ENCODE data around the gene TMEM170A.
"Not testable (repeated sequence)": the region's sequence is repeated elsewhere in the genome, so short reads cannot be mapped to it uniquely, and the experiment has no call there.

The TMEM170A gene

DNA sequence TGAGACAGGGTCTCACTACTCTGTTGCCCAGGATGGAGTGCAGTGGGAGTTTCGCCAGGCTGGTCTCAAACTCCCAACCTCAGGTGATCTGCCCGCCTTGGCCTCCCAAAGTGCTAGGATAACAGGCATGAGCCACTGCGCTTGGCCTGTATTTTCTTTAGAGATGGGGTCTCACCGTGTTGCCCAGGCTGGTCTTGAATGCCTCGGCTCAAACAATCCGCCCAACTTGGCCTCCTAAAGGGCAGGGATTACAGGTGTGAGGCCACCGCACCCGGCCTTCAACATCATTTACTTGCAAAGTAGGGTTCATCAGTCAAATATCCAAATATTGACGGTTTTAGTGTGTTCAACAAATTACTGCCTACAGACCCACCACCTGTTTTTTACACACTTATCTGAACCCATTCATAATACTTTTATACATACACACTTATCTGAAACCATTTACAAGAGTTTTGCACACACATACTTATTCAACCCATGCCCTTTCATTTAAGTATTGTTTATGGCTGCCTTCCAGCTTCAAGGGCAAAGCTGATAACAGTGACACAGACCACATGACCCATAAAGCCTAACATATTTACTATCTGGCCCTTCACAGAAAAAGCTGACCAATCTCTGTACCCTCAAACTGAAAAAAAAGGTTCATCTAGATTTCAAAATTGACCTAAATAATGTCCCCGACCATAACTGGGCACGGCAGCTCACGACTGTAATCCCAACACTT lies 11.9 kb downstream of the TMEM170A start:
- DNase-seq, result no peak

DNA sequence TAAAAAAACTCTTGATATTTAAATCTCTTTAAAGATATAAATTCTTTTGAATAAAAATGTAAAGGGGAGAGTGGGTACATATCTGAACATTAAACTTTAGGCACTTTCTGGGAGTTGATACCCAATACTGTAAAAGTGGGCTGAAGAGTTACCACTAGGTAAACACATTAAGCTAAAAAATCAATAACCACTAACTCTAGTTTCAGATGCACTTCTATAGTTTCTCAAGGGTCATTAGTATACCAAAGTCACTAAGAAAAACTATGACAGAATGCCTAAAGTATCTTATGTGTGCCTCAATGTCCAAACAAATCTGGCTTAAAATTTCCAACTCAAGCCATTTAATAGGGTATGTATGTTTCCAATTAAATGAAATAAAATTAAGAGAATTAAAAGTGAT lies 18.1 kb downstream of the TMEM170A start:
- DNase-seq, result no peak

DNA sequence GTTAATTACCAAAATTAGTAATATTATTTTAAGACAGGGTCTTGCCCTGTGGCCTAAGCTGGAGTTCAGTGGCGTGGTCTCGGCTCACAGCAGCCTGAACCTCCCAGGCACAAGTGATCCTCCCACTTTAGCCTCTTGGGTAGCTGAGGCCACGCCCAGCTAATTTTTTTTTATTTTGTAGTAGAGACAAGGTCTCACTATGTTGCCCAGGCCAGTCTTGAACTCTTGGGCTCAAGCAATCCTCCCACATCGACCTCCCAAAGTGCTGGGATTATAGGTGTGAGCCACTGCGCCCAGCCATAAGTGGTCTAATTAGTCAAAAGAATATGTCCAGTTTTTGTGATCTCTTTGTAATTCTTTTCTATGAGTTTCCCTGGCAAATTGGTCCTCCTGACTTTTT lies 19.2 kb downstream of the TMEM170A start:
- DNase-seq, result no peak

DNA sequence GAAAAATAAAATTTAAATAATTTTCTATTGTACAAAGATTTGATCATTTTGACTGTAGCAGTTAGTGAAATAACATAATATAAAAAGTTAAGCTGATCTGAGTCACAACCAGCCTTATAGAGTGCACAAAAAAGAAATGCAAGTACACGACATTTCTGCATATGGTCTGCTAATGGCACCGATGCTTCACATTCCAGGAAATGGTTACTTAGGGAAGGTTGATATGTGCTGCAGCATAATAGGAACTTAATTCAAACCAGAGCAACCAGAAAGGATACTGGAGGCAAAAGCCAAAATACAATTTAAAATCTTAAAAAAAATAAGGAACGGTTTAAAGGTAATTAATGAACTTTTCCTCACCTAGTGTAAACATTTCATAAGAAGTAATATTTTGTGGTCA lies 21.2 kb downstream of the TMEM170A start:
- no peak for DNase-seq

DNA sequence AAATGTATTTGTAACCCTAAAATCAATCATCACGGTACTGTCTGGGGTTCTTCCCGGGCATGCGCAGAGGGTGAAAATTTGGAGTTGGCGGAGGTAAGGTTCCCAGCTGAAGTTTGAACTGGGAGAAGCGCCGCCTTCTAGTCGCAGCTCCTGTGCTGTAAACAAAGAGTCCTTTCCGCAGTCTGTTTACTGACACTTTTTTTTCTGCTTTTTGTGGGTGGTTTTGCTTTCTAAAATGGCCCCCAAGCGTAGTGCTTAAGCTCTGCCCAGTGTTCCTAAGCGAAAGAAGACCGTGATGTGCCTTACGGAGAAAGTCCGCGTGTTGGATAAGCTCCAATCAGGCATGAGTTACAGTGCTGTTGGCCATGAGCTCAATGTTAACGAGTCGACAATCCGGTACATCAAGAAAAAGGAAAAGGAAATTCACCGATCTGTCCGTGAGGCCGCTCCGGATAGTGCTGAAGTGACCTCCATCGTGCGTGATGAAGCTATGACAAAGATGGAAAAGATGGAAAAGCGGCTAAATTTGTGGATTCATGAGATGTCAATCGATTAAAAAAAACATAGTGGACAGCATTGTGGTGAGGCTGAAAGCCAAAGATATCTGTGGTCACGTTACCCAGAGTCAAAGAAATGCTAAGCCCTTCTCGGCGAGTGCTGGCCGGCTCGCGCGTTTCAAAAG lies 30.6 kb downstream of the TMEM170A start:
- no peak for DNase-seq

DNA sequence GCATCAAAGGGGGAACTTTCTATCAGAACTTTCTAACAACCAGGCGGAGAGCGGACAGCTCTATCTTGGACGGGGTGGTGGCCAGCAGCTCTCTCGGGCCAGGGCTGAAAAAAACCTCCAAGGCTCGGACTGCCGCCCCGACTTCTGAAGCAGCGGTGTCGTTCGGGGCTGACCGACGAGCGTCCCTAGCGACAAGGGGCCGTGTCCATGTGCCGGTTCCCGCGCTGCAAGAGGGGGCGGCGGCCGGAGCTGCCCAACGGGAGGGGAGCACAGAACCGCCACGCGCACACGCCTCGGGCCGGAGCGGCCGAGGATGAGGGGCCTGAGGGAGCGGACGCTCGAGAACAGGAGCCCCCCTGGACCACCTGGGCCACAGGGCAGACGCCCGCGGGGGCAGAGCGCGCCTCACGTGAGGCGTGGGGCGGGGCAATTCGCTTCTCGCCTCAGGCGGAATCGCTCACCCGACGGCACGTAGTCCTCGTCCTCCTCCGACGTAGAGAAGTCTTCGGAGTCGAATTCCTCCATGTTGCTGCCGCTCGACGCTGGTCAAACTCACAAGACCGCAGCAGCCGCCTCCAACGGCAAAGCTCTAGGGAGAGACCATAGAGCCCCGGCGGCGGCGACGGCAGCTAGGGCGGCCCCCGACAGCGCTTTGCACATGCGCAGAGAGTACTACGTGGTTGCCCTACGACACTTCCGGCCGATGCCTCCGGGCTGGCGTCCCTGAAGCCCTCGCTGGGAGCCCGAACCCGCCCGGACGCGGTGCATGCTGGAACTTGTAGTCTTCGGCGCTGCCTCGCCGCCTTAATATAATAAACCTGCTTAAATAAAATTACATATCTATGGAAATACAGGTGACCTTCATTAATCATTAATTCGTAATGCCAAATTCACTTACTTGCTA lies 31.4 kb downstream of the TMEM170A start, which contains the start of gene CFDP1:
CFDP1 (minus strand) TSS at position 676 of the 904 bp plus-strand sequence; CDS start at position 525, 151 bp downstream.
- peak; percentile 89 for DNase-seq

DNA sequence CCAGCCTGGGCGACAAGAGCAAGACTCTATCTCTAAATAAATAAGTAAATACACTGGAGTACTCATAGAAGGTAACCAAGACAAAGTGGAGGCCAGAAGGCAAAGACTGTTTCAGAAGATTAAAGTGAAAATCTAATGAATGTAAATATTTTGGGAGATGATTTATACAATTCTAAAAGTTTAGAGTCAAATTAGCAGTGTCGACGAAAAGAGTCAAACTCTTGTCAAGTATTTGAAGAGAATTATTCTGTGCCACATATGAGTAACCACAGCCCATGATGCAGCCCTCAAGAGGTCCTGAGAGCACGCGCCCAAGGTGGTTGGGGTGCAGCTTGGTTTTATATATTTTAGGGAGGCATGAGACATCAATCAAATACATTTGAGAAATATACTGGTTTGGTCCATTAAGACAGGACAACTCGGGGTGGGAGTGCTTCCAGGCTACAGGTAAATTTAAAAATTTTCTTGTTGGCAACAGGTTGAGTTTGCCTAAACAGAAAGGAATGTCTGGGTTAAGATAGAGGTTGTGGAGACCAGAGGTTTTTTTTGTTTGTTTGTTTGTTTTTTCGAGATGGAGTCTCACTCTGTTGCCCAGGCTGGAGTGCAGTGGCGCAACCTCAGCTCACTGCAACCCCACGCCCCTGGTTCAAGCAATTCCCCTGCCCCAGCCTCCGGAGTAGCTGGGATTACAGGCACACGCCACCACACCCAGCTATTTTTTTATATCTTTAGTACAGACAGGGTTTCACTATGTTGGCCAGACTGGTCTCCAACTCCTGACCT lies 34.7 kb downstream of the TMEM170A start:
- DNase-seq, result no peak

- DNase-seq, result not testable (repeated sequence)
These were observed 38.0 kb downstream of the TMEM170A start for GRCh38 chr16:75426524-75426923.

DNA sequence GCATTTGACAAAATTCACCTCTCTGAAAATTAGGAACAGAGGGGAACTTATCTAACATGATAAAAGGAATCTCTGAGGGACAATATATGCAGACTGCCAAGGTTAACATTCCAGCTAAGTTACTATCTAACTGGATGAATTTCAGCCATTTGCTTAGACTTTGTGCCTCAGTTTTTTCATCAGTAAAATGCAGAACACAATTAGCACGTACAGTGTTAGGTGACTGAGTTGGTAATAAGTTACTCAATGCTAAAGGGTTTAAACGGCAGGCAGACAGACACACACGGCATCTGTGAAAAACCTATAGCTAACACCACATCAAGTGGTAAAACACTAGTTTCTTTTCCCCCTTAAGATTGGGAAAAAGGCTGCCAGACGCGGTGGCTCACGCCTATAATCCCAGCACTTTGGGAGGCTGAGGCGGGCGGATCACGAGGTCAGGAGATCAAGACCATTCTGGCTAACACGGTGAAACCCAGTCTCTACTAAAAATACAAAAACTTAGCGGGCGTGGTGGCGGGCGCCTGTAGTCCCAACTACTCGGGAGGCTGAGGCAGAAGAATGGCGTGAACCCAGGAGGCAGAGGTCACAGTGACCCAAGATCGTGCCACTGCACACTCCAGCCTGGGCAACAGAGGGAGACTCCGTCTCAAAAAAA lies 40.3 kb downstream of the TMEM170A start:
- not testable (repeated sequence) for DNase-seq

DNA sequence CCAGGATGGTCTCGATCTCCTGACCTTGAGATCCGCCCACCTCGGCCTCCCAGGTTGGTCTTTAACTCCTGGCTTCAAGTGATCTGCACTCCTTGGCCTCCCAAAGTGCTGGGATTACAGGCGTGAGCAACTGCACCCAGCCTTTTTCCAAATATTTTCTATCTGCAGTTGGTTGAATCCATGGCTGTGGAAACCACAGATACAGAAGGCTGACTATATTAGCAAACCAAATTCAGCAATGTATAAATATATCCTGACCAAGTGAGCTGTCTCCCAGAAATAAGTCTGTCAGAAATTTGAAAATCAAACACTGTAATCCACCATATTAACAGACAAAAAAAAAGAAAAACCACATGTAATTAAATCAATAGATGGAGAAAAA lies 40.8 kb downstream of the TMEM170A start:
- no peak for DNase-seq

- DNase-seq, result no peak
These were observed 42.7 kb downstream of the TMEM170A start for GRCh38 chr16:75421820-75422126.

- no peak for DNase-seq
These were observed 43.3 kb downstream of the TMEM170A start for GRCh38 chr16:75420987-75421819.

- no peak for DNase-seq
These were observed 47.5 kb downstream of the TMEM170A start for GRCh38 chr16:75416904-75417565.

- no peak for DNase-seq
These were observed 49.2 kb downstream of the TMEM170A start for GRCh38 chr16:75415169-75415905.

DNA sequence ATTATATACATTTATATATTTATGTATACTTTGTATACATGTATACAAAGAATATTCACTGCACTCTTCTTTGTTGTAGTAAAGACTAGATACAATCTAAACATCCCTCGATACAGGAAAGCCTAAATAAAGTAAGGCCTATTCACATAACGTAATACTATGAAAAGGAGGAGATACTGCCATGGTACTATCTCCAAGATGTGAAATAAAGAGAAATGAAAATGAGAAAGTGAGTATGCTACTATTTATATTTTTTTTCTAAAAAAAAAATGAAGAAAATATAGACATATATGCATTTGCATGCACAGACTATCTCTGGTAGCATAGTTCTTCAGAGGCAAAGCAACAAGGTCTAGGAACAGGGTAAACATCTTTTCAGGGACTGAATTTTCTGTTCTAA lies 50.5 kb downstream of the TMEM170A start:
- no peak for DNase-seq

DNA sequence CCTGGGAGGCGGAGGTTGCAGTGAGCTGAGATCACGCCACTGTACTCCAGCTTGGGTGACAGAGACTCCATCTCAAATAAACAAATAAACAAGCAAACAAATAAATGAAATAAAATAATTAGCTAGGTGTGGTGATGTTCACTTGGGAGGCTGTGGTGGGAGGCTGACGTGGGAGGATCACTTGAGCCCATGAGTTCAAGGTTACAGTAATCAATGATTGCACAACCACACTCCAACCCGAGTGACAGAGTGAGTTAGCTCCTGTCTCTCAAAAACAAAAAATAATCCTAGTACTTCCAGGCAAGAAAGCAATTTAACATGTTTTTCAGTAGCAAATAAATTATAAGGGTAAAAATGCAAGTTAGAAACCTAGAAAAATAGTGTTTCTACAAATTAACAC lies 57.5 kb downstream of the TMEM170A start:
- DNase-seq, result no peak

GRCh38 chr16:75402821-75403475 lies 61.5 kb downstream of the TMEM170A start:
- no peak for DNase-seq

GRCh38 chr16:75402159-75402820 lies 62.2 kb downstream of the TMEM170A start:
- no peak for DNase-seq

GRCh38 chr16:75401691-75402090 lies 62.8 kb downstream of the TMEM170A start:
- no peak for DNase-seq
